ENCODE measurements around the gene VCAM1. TPM values are rescaled to one million over a fixed set of nuclear protein-coding genes. Genes with fewer than 3 reads are reported as not detected.

The VCAM1 gene
- total RNA-seq, 1 experiment from 2014 or later, result 0.07 TPM

GRCh38 chr1:100769323-100769722, 49.8 kb downstream of the VCAM1 start:
- H4K91ac ChIP-seq (ENCODE audit: insufficient read length, low read depth, low read length), result no peak overlapping the region
- H4K20me1 ChIP-seq (ENCODE audit: control insufficient read depth, insufficient read depth, insufficient read length), result no peaks in the 10 kb centered on the region
- H3K79me1 ChIP-seq (ENCODE audit: insufficient read depth, low read depth, low read length, poor library complexity, severe bottlenecking), result no peaks in the 10 kb centered on the region
- Mint-ChIP-seq H3K4me3 (no peak overlapping the region), H3K27me3 (ENCODE audit: low read depth) (no peaks in the 10 kb centered on the region; the same call in none of the 2 replicates), H3K9me3 (no peaks in the 10 kb centered on the region), H3K27ac (no peak overlapping the region), H3K4me1 (no peaks in the 10 kb centered on the region), H3K36me3 (ENCODE audit: insufficient read depth in 1 of 3, low read depth in 3 of 3) (no peaks in the 10 kb centered on the region)
- no peaks in the 10 kb centered on the region for H3K79me2 ChIP-seq (ENCODE audit: insufficient read depth, low read length)
- no peak overlapping the region for H3T11ph ChIP-seq (ENCODE audit: low read length)
- H3K4me2 ChIP-seq (ENCODE audit: insufficient read depth, insufficient read length, low read length), result no peak overlapping the region
- H3K56ac ChIP-seq (ENCODE audit: insufficient read length, low read depth, low read length), result no peak overlapping the region
- H3K4me1 ChIP-seq (ENCODE audit: insufficient read depth, low read length), result no peaks in the 10 kb centered on the region
- H3K9me3 ChIP-seq (ENCODE audit: control insufficient read depth, low read depth, low read length), result no peaks in the 10 kb centered on the region
- no peak overlapping the region for H4K8ac ChIP-seq (replicated peaks; ENCODE audit: insufficient read length, low read depth, low read length)
- H3K4ac ChIP-seq (ENCODE audit: low read depth, low read length), result no peak overlapping the region
- no peak overlapping the region for H3K9ac ChIP-seq (ENCODE audit: extremely low read depth, insufficient read length, low read length)
- H2BK12ac ChIP-seq (ENCODE audit: insufficient read length, low read depth, low read length), result no peak overlapping the region
- no peak for DNase-seq
- no peak overlapping the region for H2BK15ac ChIP-seq (ENCODE audit: low read depth, low read length)
- H2BK5ac ChIP-seq (ENCODE audit: insufficient read length, low read length), result no peak overlapping the region
- H3K14ac ChIP-seq (ENCODE audit: insufficient read depth, low read length), result no peak overlapping the region
- TF ChIP-seq, protein P1, sequence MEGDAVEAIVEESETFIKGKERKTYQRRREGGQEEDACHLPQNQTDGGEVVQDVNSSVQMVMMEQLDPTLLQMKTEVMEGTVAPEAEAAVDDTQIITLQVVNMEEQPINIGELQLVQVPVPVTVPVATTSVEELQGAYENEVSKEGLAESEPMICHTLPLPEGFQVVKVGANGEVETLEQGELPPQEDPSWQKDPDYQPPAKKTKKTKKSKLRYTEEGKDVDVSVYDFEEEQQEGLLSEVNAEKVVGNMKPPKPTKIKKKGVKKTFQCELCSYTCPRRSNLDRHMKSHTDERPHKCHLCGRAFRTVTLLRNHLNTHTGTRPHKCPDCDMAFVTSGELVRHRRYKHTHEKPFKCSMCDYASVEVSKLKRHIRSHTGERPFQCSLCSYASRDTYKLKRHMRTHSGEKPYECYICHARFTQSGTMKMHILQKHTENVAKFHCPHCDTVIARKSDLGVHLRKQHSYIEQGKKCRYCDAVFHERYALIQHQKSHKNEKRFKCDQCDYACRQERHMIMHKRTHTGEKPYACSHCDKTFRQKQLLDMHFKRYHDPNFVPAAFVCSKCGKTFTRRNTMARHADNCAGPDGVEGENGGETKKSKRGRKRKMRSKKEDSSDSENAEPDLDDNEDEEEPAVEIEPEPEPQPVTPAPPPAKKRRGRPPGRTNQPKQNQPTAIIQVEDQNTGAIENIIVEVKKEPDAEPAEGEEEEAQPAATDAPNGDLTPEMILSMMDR (conservative IDR thresholded peaks at IDR 0.05), result no peak
- H2BK20ac ChIP-seq (ENCODE audit: low read depth, low read length, poor library complexity, severe bottlenecking), result no peak overlapping the region
- no peak overlapping the region for H2AK5ac ChIP-seq (ENCODE audit: insufficient read length, low read length)
- no peak overlapping the region for H3K27ac ChIP-seq (ENCODE audit: insufficient read length, low read depth, low read length)
- no peaks in the 10 kb centered on the region for H3K23me2 ChIP-seq (ENCODE audit: insufficient read length, low read depth, low read length, poor library complexity, severe bottlenecking)
- H2AFZ ChIP-seq (ENCODE audit: low read length), result no peak overlapping the region
- H3K18ac ChIP-seq (ENCODE audit: insufficient read length, low read depth, low read length), result no peak overlapping the region
- H2BK120ac ChIP-seq (ENCODE audit: low read depth, low read length, poor library complexity, severe bottlenecking), result no peak overlapping the region
- no peaks in the 10 kb centered on the region for H3K27me3 ChIP-seq (ENCODE audit: insufficient read depth, low read length)
- no peak overlapping the region for H4K5ac ChIP-seq (ENCODE audit: insufficient read length, low read depth, low read length)
- WGBS (ENCODE audit: extremely low coverage, insufficient read length, low lambda C conversion rate), result no CpG with 5 or more reads among the region's 2 CpGs
- H3K23ac ChIP-seq (ENCODE audit: insufficient read length, low read depth, low read length), result no peak overlapping the region
